GM18508 (cell line): ENCODE measurements around the gene FAM3A.

ENCODE experiments used
- ATAC-seq: cut with Tn5 transposase; IDR thresholded peaks from one replicate; pipeline ENCODE4 v1.9.1; 2021; ENCODE audit warnings: moderate number of reproducible peaks; ENCODE audit not compliant: insufficient read depth, unreplicated experiment

Gene FAM3A

GRCh38 chrX:154464806-154465365, 51.1 kb downstream of the FAM3A start:
- ATAC-seq: no peak

GRCh38 chrX:154463611-154464220, 52.3 kb downstream of the FAM3A start:
- ATAC-seq: no peak

DNA sequence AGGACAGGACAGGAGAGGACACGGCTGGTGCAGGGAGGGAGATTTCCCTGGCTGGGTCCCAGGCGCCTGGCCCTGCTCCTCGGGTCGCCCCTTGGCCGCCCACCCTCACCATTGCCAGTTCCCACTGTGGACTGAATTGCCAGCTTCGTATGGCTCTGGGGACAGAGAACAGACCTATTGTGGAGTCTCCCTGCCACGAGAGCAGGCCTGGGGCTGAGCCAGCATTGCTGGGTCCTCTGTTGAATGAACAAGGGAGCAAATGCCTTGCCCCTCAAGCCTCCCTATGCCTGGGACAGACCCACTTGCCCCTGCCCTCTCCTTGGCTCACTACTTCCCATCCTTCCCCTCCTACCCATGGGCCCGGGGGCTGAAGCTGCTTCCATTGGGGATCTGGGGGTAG, 53.6 kb downstream of the FAM3A start:
- no peak for ATAC-seq

DNA sequence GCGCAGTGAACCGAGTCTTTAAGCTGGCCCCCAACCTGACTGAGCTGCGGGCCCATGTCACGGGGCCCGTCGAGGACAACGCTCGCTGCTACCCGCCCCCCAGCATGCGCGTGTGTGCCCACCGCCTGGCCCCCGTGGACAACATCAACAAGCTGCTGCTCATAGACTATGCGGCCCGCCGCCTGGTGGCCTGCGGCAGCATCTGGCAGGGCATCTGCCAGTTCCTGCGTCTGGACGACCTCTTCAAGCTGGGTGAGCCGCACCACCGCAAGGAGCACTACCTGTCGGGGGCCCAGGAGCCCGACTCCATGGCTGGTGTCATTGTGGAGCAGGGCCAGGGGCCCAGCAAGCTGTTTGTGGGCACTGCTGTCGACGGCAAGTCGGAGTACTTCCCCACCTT, 55.7 kb downstream of the FAM3A start:
- ATAC-seq: no peak

DNA sequence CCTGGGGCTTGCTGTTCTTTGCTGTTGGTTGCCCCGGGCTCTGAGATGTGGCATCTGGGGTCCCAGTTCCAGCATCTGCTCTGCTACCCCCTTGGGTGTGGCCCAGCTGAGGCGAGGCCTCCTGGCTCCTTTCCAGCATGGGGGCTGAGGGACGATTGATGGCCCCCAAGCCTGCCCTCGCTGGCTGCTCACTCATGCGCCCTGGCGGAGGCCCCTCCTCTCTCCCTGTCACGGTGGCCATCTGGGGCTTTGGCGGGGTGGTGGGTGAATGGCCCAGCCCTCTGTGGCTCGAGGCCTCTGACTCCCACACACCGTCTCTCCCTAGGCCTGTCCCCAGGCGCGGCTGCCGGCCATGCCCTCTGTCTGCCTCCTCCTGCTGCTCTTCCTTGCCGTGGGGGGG, 56.2 kb downstream of the FAM3A start:
- no peak for ATAC-seq

DNA sequence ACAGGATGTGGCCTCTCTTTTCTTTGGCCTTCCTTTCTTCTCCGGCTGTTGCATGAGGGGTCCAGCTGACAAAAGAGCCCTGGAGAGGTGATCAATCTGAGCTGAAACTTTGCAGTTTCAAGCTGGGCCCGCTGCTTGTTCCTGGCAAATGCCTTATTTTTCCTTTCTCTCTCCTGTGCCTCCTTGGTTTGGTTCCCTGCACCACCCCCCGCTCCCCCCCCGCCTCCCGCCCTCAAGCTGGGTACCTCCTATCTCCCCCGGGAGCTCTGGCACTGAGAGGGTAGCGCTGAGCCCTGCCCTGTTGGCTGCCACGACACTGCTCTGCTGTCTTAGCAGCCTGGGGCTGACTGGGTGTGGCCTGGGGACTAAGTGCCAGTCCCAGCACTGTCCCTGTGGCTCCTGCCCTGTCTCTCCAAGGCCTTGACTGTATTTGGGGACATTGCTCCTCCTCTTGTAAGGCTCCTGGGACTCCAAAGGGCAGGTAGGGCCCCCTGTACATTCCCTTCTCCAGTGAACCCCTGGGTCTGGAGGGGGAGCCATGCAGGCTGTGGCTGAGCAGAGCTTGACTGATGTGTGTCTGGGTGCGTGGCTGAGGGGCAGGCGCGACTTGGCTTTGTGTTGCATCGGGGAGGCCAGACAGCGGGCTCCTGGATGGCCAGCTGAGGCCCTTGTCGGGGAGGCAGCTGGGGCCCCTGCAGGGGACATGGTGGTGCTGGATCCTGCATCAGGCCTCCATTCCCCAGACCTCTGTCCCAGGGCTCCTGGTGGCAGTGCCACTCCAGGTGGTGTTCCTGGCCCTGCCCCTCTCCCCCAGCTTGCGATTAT, 56.9 kb downstream of the FAM3A start:
- ATAC-seq: no peak

DNA sequence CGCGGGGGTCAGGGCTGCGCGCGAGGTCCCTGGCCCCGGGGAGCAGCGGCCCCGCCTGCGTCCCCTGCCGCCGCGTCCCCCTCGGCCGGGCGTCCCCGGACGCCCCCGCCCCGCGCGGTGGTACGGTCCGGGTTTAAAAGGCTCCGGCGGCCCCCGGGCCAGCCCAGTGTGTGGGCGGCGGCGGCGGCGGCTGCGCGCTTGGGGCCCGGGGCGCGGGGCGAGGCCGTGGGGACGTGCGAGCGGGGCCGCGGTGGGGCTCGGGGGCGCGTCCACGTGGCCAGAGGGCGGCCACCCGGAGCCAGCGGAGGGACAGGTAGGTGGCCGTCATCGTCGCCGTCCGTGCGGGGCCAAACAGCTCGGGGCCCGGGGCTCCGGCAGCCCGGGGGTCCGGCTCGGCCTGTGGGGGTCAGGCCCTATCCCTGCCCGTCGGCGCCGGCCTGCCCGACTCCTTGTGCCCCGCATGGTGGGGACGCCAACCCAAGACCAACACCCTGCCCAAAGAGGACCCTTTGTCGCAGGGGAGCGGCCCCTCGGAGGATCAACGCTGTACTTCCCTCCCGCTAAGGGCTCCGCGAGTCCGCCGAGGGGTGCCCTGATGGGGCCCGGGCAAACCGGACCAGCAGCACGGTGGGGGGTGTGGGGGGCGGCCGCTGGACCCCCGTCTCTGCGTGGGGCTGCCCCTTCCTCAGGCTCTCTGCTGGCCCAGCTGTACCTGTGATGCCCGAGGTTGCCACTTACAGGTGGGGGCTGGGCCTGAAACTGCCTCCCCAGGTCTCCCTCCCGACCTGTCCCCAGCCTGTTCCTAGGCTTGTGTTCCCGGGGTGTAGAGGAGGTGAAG, 57.7 kb downstream of the FAM3A start, which contains the start of gene PLXNA3:
TSS of gene PLXNA3 (plus strand) at position 166 of the 838 bp plus-strand sequence. CDS start 1,903 bp downstream, outside the sequence.
- no peak for ATAC-seq

DNA sequence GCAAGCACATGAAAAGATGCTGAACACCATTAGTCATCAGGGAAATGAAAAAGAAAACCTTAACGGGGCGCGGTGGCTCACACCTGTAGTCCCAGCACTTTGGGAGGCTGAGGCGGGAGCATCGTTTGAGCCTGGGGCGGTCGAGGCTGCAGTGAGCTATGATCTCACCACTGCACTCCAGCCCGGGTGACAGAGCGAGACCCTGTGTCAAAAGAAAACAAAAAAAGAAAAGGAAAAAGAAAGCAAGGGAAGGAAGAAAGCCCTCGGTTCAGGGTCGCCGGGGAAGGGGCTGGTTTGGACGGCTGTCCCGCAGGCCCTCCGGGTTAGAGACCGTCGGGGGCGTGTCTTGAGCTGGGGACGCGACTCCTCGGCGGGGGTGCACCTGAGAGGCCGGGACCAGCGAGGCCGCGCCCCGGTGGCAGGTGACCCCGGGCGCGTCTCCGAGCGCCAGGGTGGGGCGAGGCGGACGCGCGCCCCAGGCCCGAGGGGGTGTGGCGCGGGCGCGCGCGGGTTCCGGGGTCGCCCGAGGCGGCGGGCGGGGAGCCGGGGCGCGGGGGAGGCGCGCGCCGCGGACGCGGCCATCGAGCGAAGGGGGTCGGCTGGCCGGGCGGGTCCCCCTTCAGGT, 58.4 kb downstream of the FAM3A start:
- no peak for ATAC-seq
